ENCODE results near the gene HNRNPUL1.

The HNRNPUL1 gene

DNA sequence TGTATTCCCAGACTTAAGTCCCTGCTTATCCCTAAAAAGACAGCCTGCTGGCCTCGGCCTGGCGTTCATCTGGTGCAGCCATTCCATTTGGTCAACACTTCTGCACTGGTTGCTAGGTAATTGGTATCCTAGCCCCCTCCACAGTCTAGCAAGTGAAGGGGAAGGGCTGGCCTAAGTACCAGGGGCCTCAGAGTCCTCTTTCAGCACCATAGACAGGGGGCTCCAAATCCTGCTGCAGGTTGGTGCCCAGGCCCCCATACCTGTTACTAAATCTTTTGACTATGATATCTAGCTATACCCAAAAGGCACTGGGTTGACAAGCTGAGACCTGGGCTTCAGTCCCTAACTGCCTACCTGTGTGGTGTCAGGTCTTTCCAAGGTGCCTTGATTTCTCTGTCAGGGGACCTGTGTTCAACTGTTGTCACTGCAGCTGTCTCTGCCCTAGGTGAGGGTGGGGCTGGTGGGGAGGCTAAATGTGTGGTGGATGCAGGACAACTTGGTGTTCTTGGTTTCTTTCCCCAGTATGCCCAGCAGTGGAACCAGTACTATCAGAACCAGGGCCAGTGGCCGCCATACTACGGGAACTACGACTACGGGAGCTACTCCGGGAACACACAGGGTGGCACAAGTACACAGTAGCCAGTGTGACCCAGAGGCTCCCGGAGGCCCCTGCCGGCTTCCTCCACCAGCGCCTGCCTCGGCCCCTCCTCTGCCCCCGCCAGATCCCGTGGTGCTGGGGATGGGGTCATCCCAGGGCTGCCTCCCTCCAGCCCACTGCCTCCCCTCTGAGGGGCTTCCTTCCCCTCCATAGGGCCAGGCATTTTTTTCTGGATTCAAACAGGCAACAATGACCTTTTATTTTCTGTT lies 42.0 kb downstream of the HNRNPUL1 start:
- FAIRE-seq, result no peak
- TF ChIP-seq POLR2A (IDR thresholded peaks at IDR 0.05; ENCODE audit: low read depth, low read length), result no peak; the same call in 1 of the 2 replicates
- TF ChIP-seq SPI1 (IDR thresholded peaks at IDR 0.05; ENCODE audit: low read depth, low read length), result no peak
- TF ChIP-seq PAX5 (IDR thresholded peaks at IDR 0.05; ENCODE audit: insufficient read depth, low read length, severe bottlenecking), result no peak
- no peak for TF ChIP-seq TAF1 (IDR thresholded peaks at IDR 0.05; ENCODE audit: low read depth, low read length)
- no peak for TF ChIP-seq POLR2AphosphoS5 (IDR thresholded peaks at IDR 0.05; ENCODE audit: low read depth, low read length)
- TF ChIP-seq POU2F2 (IDR thresholded peaks at IDR 0.05; ENCODE audit: low read depth, low read length), result no peak
- no peak for DNase-seq (ENCODE audit: insufficient read length, low spot score)

DNA sequence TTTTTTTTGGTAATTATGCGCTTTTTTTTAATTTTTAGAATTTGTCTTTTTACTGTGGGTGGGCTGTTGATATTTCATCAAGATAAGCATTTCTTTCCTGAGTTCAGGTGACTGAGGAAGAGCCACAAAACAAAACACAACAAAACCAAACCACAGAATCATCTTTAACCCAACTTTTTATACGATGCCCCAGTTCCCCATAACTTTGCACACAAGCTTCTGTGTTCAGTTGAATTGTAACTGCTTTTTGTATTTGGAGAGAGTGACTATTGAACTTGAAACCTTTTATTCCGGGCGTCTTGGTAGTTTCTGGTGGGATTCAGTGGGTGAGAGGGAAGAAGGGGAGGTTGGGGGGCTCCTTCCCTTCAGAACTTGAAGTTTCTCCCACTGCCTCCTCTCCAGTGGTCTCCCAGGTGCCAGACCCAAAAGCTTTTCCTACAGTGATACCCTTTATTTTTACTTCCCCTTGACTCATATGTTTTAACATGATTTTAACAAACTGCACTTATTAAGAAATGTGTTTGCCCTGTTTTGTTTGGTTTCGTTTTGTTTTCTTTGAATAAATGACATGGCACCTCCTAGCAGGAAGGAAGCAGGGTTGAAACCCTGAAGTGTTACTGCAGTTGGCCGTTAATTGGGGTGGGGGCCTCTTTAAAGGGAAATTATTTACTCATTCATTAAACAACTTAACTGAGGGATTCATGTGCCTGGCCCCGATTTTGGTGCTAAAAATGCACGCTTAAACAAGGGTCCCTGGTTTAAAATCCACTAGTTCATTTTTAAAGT lies 43.1 kb downstream of the HNRNPUL1 start:
- DNase-seq (ENCODE audit: insufficient read length, low spot score) (no peak), FAIRE-seq (no peak)
- TF ChIP-seq SPI1 (IDR thresholded peaks at IDR 0.05; ENCODE audit: low read depth, low read length) (peak; percentile 52; the same call in 1 of the 2 replicates), POLR2A (IDR thresholded peaks at IDR 0.05; ENCODE audit: low read depth, low read length) (no peak)

GRCh38 chr19:41307954-41308449 lies 43.8 kb downstream of the HNRNPUL1 start:
- TF ChIP-seq SPI1 (IDR thresholded peaks at IDR 0.05; ENCODE audit: low read depth, low read length), result no peak
- no peak for TF ChIP-seq PAX5 (IDR thresholded peaks at IDR 0.05; ENCODE audit: insufficient read depth, low read length, severe bottlenecking)
- no peak for TF ChIP-seq TAF1 (IDR thresholded peaks at IDR 0.05; ENCODE audit: low read depth, low read length)
- TF ChIP-seq POLR2A (IDR thresholded peaks at IDR 0.05; ENCODE audit: low read depth, low read length), result no peak
- TF ChIP-seq POLR2AphosphoS5 (IDR thresholded peaks at IDR 0.05; ENCODE audit: low read depth, low read length), result no peak
- no peak for TF ChIP-seq POU2F2 (IDR thresholded peaks at IDR 0.05; ENCODE audit: low read depth, low read length)
- no peak for DNase-seq (ENCODE audit: insufficient read length, low spot score)
- no peak for FAIRE-seq

- DNase-seq (ENCODE audit: insufficient read length, low spot score) (no peak), FAIRE-seq (peak; percentile 88)
- TF ChIP-seq POLR2A (IDR thresholded peaks at IDR 0.05; ENCODE audit: low read depth, low read length), result peak; percentile 65
- TF ChIP-seq SPI1 (IDR thresholded peaks at IDR 0.05; ENCODE audit: low read depth, low read length), result no peak
- no peak for TF ChIP-seq TAF1 (IDR thresholded peaks at IDR 0.05; ENCODE audit: low read depth, low read length)
- TF ChIP-seq POU2F2 (IDR thresholded peaks at IDR 0.05; ENCODE audit: low read depth, low read length), result peak; percentile 88; the same call in 1 of the 2 replicates
- TF ChIP-seq PAX5 (IDR thresholded peaks at IDR 0.05; ENCODE audit: insufficient read depth, low read length, severe bottlenecking), result no peak
- peak; percentile 80 for TF ChIP-seq POLR2AphosphoS5 (IDR thresholded peaks at IDR 0.05; ENCODE audit: low read depth, low read length)
These were observed 44.4 kb downstream of the HNRNPUL1 start for GRCh38 chr19:41308450-41309179.

- no peak for DNase-seq (ENCODE audit: insufficient read length, low spot score)
- FAIRE-seq, result no peak
- TF ChIP-seq PAX5 (IDR thresholded peaks at IDR 0.05; ENCODE audit: insufficient read depth, low read length, severe bottlenecking) (no peak), SPI1 (IDR thresholded peaks at IDR 0.05; ENCODE audit: low read depth, low read length) (no peak), POLR2A (IDR thresholded peaks at IDR 0.05; ENCODE audit: low read depth, low read length) (no peak), POLR2AphosphoS5 (IDR thresholded peaks at IDR 0.05; ENCODE audit: low read depth, low read length) (no peak), POU2F2 (IDR thresholded peaks at IDR 0.05; ENCODE audit: low read depth, low read length) (no peak), TAF1 (IDR thresholded peaks at IDR 0.05; ENCODE audit: low read depth, low read length) (no peak)
These were observed 45.2 kb downstream of the HNRNPUL1 start for GRCh38 chr19:41309180-41310032.

- TF ChIP-seq PAX5 (IDR thresholded peaks at IDR 0.05; ENCODE audit: insufficient read depth, low read length, severe bottlenecking), result peak; percentile 98
- TF ChIP-seq TAF1 (IDR thresholded peaks at IDR 0.05; ENCODE audit: low read depth, low read length), result peak; percentile 75
- TF ChIP-seq POLR2AphosphoS5 (IDR thresholded peaks at IDR 0.05; ENCODE audit: low read depth, low read length), result peak; percentile 86
- peak; percentile 94 for TF ChIP-seq POLR2A (IDR thresholded peaks at IDR 0.05; ENCODE audit: low read depth, low read length)
- TF ChIP-seq POU2F2 (IDR thresholded peaks at IDR 0.05; ENCODE audit: low read depth, low read length), result peak; percentile 80
- no peak for TF ChIP-seq SPI1 (IDR thresholded peaks at IDR 0.05; ENCODE audit: low read depth, low read length)
- DNase-seq (ENCODE audit: insufficient read length, low spot score) (peak; percentile 91), FAIRE-seq (peak; percentile 93)
These were observed 46.1 kb downstream of the HNRNPUL1 start, which contains the start of gene CCDC97 for GRCh38 chr19:41310033-41310831. Gene CCDC97, plus strand, starts transcription at chr19:41310172. Its CDS starts 139 bp downstream, at chr19:41310311.

DNA sequence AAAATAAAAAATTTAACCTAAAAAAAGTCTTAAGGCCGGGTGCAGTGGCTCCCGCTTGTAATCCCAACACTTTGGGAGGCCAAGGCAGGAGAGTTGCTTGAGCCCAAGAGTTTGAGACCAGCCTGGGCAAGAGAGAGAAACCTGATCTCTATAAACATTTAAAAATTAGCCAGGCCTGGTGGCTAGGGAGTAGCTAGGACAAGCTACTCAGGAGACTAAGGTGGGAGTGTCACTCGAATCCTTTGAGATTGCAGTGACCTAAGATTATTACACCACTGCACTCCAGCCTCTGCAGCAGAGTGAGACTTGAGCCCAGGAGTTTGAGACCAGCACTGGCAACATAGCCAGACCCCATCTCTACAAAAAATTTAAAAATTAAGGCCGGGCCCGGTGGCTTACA lies 46.9 kb downstream of the HNRNPUL1 start:
- FAIRE-seq, result no peak
- DNase-seq (ENCODE audit: insufficient read length, low spot score), result no peak
- TF ChIP-seq SPI1 (IDR thresholded peaks at IDR 0.05; ENCODE audit: low read depth, low read length), result no peak
- no peak for TF ChIP-seq POLR2AphosphoS5 (IDR thresholded peaks at IDR 0.05; ENCODE audit: low read depth, low read length)
- no peak for TF ChIP-seq TAF1 (IDR thresholded peaks at IDR 0.05; ENCODE audit: low read depth, low read length)
- no peak for TF ChIP-seq POU2F2 (IDR thresholded peaks at IDR 0.05; ENCODE audit: low read depth, low read length)
- TF ChIP-seq PAX5 (IDR thresholded peaks at IDR 0.05; ENCODE audit: insufficient read depth, low read length, severe bottlenecking), result no peak
- TF ChIP-seq POLR2A (IDR thresholded peaks at IDR 0.05; ENCODE audit: low read depth, low read length), result no peak

All from GM12891 (cell line).